Activated naive CD8-positive, alpha-beta T cell treated with anti-CD3 and anti-CD28 coated beads, Interleukin-2, amount 50 U/mL, for 16 hours (primary cell): ENCODE results near the gene PTPDC1.

Experiments
- DNase-seq: peaks from one replicate; pipeline ENCODE4 v3.0.0-alpha.2; 2020; ENCODE audit warnings: low read depth, low spot score

PTPDC1 gene

DNA sequence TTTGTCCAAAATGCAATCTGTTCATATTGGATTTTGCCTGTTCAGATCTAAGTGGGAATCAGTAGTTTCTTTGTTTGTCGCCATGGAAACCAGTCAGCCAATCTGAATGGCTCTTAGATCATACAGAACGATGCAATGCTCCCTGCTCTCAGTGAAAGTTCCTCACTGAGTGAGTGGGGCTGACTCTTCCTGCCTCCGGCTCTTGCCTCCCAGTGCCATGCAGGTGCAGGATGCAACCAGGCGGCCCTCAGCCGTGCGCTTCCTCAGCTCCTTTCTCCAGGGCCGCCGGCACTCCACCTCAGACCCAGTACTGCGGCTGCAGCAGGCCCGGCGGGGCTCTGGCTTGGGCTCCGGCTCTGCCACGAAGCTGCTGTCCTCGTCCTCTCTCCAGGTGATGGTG lies at the start of gene PTPDC1:
Gene PTPDC1, plus strand, starts transcription at position 151 of the 400 bp plus-strand sequence. Its CDS starts 67 bp downstream, at position 218.
- no peak for DNase-seq

- no peak for DNase-seq
Observed at GRCh38 chr9:94034511-94034910, 49.8 kb upstream of the PTPDC1 start.

DNA sequence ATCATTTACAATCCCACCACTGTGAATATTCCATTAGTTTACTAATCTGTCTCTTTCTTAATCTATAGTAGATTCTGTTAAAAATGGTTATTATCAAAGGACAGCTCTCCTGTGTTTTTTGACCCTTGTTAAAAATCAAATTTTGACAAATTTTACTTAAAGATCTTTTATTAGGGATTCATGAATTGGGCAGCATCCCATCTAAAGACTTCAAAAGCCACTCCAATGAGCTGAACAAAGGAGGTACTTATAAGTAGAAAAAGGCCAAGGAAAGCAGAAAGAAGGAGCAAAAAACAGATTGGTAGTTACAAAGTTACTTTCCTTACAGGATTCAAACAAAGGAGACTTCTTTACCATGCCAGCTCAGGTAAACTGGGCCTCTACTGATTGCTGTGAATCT lies 44.5 kb upstream of the PTPDC1 start:
- DNase-seq = no peak

DNA sequence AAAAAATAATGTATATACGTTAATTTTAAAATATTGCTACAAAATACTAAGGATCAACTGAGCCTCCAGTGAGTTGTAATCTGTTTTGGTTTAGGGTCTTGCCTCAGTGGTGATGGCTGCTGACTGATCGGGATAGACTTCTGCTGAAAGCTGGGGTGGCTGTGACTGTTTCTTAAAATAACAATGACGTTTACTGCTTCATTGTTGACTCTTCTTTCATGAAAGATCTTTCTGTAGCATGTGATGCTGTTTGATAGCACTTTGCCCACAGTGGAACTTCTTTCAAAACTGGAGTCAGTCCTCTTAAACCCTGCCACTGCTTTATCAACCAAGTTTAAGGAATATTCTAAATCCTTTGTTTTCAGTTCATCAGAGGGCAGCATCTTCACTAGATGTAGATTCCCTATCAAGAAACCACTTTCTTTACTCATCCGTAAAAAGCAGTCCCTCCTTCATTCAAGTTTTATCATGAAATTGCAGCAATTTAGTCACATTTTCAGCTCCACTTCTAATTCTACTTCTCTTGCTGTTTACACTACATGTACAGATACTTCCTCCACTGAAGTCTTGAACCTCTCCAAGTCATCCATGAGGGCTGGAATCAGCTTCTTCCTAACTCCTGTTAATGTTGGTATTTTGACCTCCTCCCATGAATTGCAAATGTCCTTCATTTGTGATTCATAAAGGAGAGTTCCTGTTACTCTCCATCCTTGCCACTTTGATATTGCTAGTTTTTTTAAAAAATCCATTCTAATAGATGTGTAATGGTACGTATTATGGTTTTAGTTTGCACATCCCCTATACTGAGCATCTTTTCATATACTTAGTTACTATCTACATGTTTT lies 41.5 kb upstream of the PTPDC1 start:
- no peak for DNase-seq

GRCh38 chr9:94054716-94055115 lies 29.5 kb upstream of the PTPDC1 start:
- no peak for DNase-seq

- no peak for DNase-seq
Observed at GRCh38 chr9:94056442-94056974, 27.8 kb upstream of the PTPDC1 start.

DNA sequence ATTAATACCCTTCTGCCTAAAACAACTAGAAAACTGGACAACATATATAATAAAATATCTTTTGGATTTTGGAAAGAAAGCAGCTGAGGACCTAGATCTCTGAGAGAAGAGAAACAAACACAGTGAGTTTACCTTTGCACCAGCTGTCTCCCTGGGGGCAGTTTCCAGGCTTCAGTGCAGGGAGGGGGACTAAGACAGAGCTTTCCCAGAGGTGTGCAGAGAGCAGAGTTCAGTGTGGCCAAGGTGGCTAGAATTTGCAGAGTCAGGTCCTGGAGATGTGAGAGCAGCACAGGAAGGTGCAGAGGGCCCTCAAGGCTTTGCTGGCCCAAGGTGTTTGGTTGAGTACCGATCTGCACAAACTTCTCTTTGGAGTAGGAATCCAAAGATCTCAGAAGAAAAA lies 26.3 kb upstream of the PTPDC1 start:
- no peak for DNase-seq

DNA sequence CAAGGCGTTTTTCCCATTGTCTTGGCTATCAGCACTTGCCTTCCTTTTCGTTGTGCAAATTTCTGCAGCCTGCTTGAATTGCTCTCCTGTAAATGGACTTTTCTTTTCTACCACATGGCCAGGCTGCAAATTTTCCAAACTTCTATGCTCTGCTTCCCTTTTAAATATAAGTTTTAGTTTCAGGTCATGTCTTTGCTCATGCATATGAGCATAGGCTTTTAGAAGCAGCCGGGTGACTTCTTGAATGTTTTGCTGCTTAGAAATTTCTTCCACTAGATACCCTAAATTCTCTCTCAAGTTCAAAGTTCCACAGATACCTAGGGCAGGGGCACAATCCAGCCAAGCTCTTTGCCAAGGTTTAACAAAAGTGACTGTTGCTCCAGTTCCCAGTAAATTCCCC lies 22.4 kb upstream of the PTPDC1 start:
- DNase-seq = no peak

- DNase-seq = peak; percentile 47
Observed at GRCh38 chr9:94065535-94065961, 18.7 kb upstream of the PTPDC1 start.

GRCh38 chr9:94068257-94068656 lies 16.0 kb upstream of the PTPDC1 start:
- no peak for DNase-seq

- no peak for DNase-seq
Observed at GRCh38 chr9:94076557-94076956, 7.7 kb upstream of the PTPDC1 start.

- DNase-seq = no peak
Observed at GRCh38 chr9:94078086-94078485, 6.2 kb upstream of the PTPDC1 start.

DNA sequence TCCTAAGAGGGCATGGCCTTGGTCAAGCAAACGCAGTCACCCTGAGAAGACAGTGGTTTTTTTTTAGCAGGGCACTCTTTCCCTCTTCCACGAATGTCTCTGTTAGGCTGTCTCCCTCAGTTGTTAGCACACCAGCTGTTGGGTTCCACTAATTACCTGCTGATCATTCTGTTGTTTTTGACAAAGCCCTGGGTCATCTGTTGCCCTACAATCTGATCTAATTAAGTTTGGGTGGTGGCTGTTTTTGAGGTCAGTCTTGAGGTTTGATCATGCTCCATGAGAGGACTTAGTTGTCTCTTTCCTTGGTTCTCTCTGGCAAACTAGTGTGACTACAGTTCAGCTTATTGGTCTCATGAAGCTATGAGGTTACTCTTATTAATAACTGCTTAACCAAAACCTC lies 5.0 kb upstream of the PTPDC1 start:
- DNase-seq = no peak

- no peak for DNase-seq
Observed at GRCh38 chr9:94080249-94080648, 4.0 kb upstream of the PTPDC1 start.

DNA sequence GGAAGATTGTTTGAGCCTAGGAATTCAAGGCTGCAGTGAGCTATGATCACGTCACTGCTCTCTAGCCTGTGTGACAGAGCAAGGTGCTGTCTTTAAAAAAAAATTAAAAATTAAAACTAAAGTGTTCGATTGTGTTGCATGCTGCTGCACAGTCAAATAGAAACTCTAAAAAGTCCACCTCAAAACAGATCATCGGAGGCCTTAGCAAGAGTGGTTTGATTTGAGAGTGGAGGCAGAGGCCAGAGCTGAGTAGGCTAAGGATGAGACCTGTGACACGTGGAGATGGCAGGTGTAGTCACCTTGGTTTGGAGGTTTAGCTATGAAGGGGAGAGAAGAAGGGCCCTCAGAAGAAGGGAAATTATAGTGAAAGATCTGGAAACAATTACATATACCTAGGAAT lies 2.8 kb upstream of the PTPDC1 start:
- no peak for DNase-seq

DNA sequence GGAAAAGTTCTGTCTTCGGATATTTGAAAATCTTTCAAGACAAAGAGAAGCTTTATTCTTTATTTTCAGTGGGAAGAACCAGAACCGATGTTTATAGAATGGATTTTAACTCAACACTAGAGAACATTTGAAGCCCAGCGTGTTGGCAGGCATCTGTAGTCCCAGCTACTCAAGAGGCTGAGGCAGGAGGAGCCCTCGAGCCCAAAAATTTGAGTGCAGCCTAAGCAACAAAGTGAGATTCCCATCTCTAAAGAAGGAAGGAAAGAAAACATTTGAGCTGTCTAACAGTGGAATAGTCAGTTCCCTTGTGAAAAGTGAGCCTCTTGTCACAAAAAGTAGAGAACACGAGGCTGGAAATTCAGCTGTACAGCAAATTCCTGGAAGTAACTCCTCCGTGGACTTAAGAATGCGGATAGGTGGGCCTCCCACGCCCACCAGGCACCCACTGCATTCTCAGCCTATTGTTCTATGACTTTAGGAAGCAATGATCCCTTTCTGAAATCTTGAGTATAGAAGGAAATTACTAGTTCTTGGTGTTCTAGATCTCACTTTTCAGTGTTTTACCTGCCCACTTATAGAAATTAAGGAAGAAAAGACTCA lies 2.3 kb upstream of the PTPDC1 start:
- DNase-seq = no peak

DNA sequence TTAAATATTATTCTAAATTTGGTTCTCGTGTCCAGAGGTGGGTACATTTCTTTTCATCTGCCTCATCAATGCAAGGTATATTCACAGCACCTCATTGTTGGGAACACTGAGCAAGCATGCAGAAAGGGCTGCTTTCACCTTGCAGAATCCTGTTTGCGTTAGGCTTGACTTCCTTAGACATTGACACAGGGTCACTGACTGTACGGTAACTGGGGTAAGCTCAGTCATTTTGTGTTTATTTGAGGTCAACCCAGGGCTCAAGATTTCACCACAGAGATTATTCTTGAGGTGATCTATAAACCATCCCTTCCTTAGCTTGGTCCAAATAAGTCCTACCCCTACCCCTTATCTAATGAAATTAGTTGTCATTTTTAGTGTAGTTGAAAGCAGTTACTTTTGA lies 1.7 kb upstream of the PTPDC1 start:
- no peak for DNase-seq

- no peak for DNase-seq
Observed at GRCh38 chr9:94082956-94083355, 1.3 kb upstream of the PTPDC1 start.

DNA sequence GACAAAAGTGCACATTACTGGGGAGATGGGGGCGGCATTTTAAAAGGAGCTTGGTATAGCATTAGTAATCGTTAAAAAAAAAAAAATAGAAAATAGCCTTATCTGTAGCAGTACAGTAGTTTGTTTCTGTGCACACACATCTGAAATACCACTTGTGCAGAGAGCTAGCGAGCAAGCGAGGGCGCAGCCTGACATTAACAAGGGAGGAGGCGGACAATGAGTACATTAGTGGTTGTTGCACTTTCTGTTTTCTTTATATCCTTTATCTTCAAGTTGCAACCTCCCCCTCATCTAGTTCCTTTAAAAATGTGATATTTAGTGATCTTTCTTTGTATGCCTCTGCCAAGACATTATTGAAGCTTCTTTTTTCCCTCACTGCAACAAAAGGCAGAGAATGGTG lies 880 bp upstream of the PTPDC1 start:
- DNase-seq = no peak

- DNase-seq = no peak
Observed at GRCh38 chr9:94085062-94085639, 887 bp downstream of the PTPDC1 start.

DNA sequence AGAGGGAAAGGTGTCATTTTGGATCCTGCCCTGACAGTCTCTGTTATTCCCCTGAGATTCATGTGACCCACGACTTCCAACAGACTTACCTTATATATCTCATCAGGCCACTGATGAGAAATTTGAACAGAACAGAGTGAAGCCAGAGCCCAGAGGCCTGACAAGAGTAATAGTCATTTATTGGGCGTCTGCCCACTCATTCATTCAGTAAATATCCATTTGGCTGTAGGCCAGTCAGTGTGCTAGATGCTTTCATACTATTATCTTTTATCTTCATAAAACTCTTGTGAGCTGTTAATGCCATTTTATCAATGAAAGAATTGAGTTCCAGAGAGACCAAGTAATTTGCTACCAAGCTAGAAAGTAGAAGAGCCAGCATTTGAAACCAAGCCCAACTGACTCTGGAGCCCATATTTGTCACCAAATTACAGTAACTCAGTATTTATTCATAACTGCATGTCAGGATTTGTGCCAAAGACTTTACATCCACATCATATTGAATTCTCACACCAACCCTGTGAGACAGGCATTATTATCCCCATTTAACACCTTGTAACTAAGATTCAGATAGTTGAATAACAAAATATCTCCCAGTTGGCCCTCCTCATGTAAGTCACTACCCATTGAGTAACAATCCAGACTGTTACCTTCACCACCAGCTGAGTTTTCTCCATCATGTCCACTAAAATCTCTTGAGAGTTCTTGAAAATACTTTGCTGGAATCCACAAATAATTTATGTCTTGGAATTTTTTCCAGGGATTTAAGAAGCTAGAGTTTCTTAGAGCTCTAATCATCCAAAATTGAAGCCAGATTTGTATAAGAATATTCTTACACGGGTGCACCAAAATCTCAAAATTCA lies 2.5 kb downstream of the PTPDC1 start:
- DNase-seq = no peak
